Measurements from ENCODE around the gene GABRE. TPM values are rescaled to one million over a fixed set of nuclear protein-coding genes. Genes with fewer than 3 reads are reported as not detected.
A peak's percentile ranks its signal among the peaks of the same experiment; 100 is the strongest.

Gene GABRE
- polyA plus RNA-seq, 2 of the 4 experiments (the other 2 are of a cell fraction) = 60.7 to 92.4 TPM

DNA sequence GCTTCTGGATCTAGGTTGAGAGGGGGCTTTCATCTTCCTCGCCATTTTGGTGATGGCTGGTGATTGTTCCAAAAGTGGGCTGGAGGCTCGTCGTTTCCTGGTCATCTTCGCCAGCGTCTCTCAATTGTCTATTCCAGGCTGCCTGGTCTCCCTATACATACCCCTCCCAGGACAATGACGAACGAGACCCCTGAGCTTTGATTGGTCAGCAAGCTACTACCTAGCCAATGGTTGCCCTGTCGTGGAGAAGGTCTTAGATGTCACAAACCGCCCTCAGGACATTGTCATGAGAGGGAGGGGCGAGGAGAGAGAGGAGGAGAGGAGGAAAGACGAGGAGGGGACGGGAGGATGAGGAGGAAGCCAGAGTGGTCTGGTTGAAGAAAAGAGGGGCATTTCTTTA, 69.5 kb downstream of the GABRE start:
- ATAC-seq (no peak), DNase-seq (ENCODE audit: low read depth in 1 of 2, low spot score in 1 of 2) (no peak), FAIRE-seq (no peak)
- WGBS (ENCODE audit: missing lambda C conversion rate) = 63% methylated on average over 9 of the region's 12 CpGs
- Histone ChIP-seq H3K4me1 (peaks cover 25% of the 10 kb centered on the region), H3K9me3 (no peaks in the 10 kb centered on the region), H3K4me2 (no peak overlapping the region), H3K27ac (peak overlapping the region in 1 of 2 experiments; percentile 73; a peak in 4 of 6 replicates), H3K4me3 (no peak overlapping the region)
- CTCF ChIA-PET = no interaction called here
- TF ChIP-seq, protein P1, sequence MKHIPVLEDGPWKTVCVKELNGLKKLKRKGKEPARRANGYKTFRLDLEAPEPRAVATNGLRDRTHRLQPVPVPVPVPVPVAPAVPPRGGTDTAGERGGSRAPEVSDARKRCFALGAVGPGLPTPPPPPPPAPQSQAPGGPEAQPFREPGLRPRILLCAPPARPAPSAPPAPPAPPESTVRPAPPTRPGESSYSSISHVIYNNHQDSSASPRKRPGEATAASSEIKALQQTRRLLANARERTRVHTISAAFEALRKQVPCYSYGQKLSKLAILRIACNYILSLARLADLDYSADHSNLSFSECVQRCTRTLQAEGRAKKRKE (CRISPR knock-in tag; IDR thresholded peaks at IDR 0.05; ENCODE audit: low read depth) = no peak
- no peak for TF ChIP-seq REST (IDR thresholded peaks at IDR 0.05)
- TF ChIP-seq POLR2AphosphoS2 (conservative IDR thresholded peaks at IDR 0.05; ENCODE audit: low read length) = no peak
- no peak for TF ChIP-seq JUN (IDR thresholded peaks at IDR 0.05)
- TF ChIP-seq SREBF2 (IDR thresholded peaks at IDR 0.05) = no peak
- no peak for TF ChIP-seq CBX8 (IDR thresholded peaks at IDR 0.05)
- no peak for TF ChIP-seq CEBPB (IDR thresholded peaks at IDR 0.05)
- TF ChIP-seq POLR2A (IDR thresholded peaks at IDR 0.05; ENCODE audit: low read length) = no peak
- TF ChIP-seq HOXA7 (CRISPR knock-in tag; IDR thresholded peaks at IDR 0.05) = no peak
- no peak for TF ChIP-seq USF2 (IDR thresholded peaks at IDR 0.05)
- TF ChIP-seq NR3C1 (IDR thresholded peaks at IDR 0.05) = no peak
- TF ChIP-seq FOXS1 (CRISPR knock-in tag; IDR thresholded peaks at IDR 0.05) = no peak
- TF ChIP-seq FOSB (CRISPR knock-in tag; IDR thresholded peaks at IDR 0.05) = no peak
- no peak for TF ChIP-seq ZFP36 (IDR thresholded peaks at IDR 0.05; ENCODE audit: borderline replicate concordance, partially characterized antibody)
- TF ChIP-seq RAD21 (conservative IDR thresholded peaks at IDR 0.05 in 1 of 2, IDR thresholded peaks at IDR 0.05 in 1 of 2) = no peak
- POLR2A ChIA-PET = no interaction called here

Other genes with a start within 250 kb of the GABRE start
- gene CNGA2, start 239.9 kb downstream of the GABRE start, polyA plus RNA-seq (2011; rRNA removed) = not detected in 2 replicates
- not detected in 3 replicates for gene CNGA2, start 239.9 kb downstream of the GABRE start, polyA plus RNA-seq (2017; fragmentation: RNase III; extraction: RNeasy Plus Mini Kit Qiagen cat#74134 plus additional on column Dnase treatment)
- gene MAGEA4, start 61.8 kb downstream of the GABRE start, polyA plus RNA-seq (2011; rRNA removed) = 0.05 TPM in 1 of 2 replicates, not detected in the other
- gene MAGEA4, start 61.8 kb downstream of the GABRE start, polyA plus RNA-seq (2017; fragmentation: RNase III; extraction: RNeasy Plus Mini Kit Qiagen cat#74134 plus additional on column Dnase treatment) = not detected in 3 replicates
- gene MAGEA10, start 163.9 kb upstream of the GABRE start, polyA plus RNA-seq (2011; rRNA removed) = 0.04 TPM in 1 of 2 replicates, not detected in the other
- gene MAGEA10, start 163.9 kb upstream of the GABRE start, polyA plus RNA-seq (2017; fragmentation: RNase III; extraction: RNeasy Plus Mini Kit Qiagen cat#74134 plus additional on column Dnase treatment) = not detected in 3 replicates